Left cardiac atrium (tissue), 4 donors: ENCODE results near the gene FAM186B. TPM values are rescaled to one million over a fixed set of nuclear protein-coding genes. Genes with fewer than 3 reads are reported as not detected.
A peak's percentile ranks its signal among the peaks of the same experiment; 100 is the strongest.
"Not testable (repeated sequence)": the region's sequence is repeated elsewhere in the genome, so short reads cannot be mapped to it uniquely, and the experiment has no call there.

Experiments
- ATAC-seq, 2 donors: fragments of 200-7000 bp; cut with Tn5 transposase; one replicate each; pipeline ENCODE4 v1.9.1; 2020; ENCODE audit warnings: mild to moderate bottlenecking in 2 of 2, moderate library complexity in 2 of 2
- DNase-seq: peaks from one replicate; pipeline ENCODE4 v3.0.0-alpha.2; 2020
- intact Hi-C, 2 donors: fragments of 100-400 bp; cut with DNase I; formaldehyde crosslinking; loops; one replicate each; pipeline versions ENCODE4 v1.14.1 to v1.15.1; 2022 to 2023
- long read RNA-seq: library from polyadenylated mRNA; unstranded; transcript quantifications from one replicate; pipeline ENCODE4 v2.0.0, GENCODE V29; 2021
- total RNA-seq, 2 donors: library from RNA; stranded (reverse); fragmentation: NEBNext Ultra II Directional; extraction: Animal tissue kit (Norgen Biotek cat#: 25700); gene quantifications; one replicate each; pipeline ENCODE4 v1.2.1, GENCODE V29; 2021
- donor health status: DM: no; HTN: yes; CAD: no.
- donor health status: DM: no; HTN: yes; CAD: no; lungs with severe emphysema.
- donor health status: DM: yes; HTN: yes; CAD: no.
- donor health status: Dilated cardiomyopathy.

The FAM186B gene
- under 1 TPM; 0.29 to 0.31 TPM for total RNA-seq
- long read RNA-seq, partial matches to known transcripts: 0 of 1 reads
- long read RNA-seq, other reads (novel, unspliced or antisense): 1 of 1 reads

- ATAC-seq, intact Hi-C loops, DNase-seq: not testable (repeated sequence)
These were observed at the start of gene FAM186B for GRCh38 chr12:49605539-49605938. Gene FAM186B, minus strand, starts transcription at chr12:49605639. Its CDS starts 162 bp downstream, at chr12:49605477.

GRCh38 chr12:49654715-49655114 is 49.3 kb upstream of the FAM186B start:
- DNase-seq (no peak), ATAC-seq (no peak)
- intact Hi-C loops: no loop called here

GRCh38 chr12:49652921-49653520 is 47.6 kb upstream of the FAM186B start:
- intact Hi-C loops: no loop called here
- ATAC-seq (no peak), DNase-seq (no peak)

GRCh38 chr12:49651855-49652254 is 46.4 kb upstream of the FAM186B start:
- ATAC-seq (no peak), DNase-seq (no peak)
- intact Hi-C loops: no loop called here

GRCh38 chr12:49649892-49650291 is 44.5 kb upstream of the FAM186B start:
- intact Hi-C loops: no loop called here
- no peak for DNase-seq
- no peak for ATAC-seq

GRCh38 chr12:49649445-49649844 is 44.0 kb upstream of the FAM186B start:
- no peak for ATAC-seq
- DNase-seq: no peak
- intact Hi-C loops: no loop called here

GRCh38 chr12:49648712-49649003 is 43.2 kb upstream of the FAM186B start:
- ATAC-seq (no peak), DNase-seq (no peak)
- intact Hi-C loops: no loop called here

GRCh38 chr12:49647827-49648711 is 42.6 kb upstream of the FAM186B start:
- no peak for DNase-seq
- no peak for ATAC-seq
- intact Hi-C loops: no loop called here

- intact Hi-C loops: no loop called here
- DNase-seq: peak; percentile 56
- ATAC-seq: peak; percentile 19 to 30
These were observed 41.6 kb upstream of the FAM186B start for GRCh38 chr12:49646871-49647654.

GRCh38 chr12:49646331-49646830 is 40.9 kb upstream of the FAM186B start:
- ATAC-seq: no peak
- intact Hi-C loops: no loop called here

GRCh38 chr12:49645146-49646039 is 40.0 kb upstream of the FAM186B start:
- no peak for ATAC-seq
- intact Hi-C loops: loop anchor here in 1 of 2 donors (2.0 kb wide), 1 partner anchor 61 kb away; the partner anchor contains the start of gene FMNL3
- DNase-seq: no peak

More at GRCh38 chr12:49646331-49646830, 40.9 kb upstream of the FAM186B start:
- no peak for DNase-seq

- intact Hi-C loops: loop anchor here (1.0 to 2.0 kb wide), 2 partner anchors 62 to 63 kb away; partner anchors contain the start of gene FMNL3 (in 2 of the 2)
- peak; percentile 71 to 85 for ATAC-seq
- DNase-seq: peak; percentile 84
These were observed 39.2 kb upstream of the FAM186B start for GRCh38 chr12:49644620-49644994.

GRCh38 chr12:49643961-49644619 is 38.7 kb upstream of the FAM186B start:
- ATAC-seq (peak; percentile 2 to 14), DNase-seq (no peak)
- intact Hi-C loops: loop anchor here (1.0 to 2.0 kb wide), 2 partner anchors 63 kb away; partner anchors contain the start of gene FMNL3 (in 2 of the 2)

GRCh38 chr12:49643135-49643534 is 37.7 kb upstream of the FAM186B start:
- DNase-seq: no peak
- no peak for ATAC-seq
- intact Hi-C loops: no loop called here

- intact Hi-C loops: no loop called here
- DNase-seq (no peak), ATAC-seq (no peak)
These were observed 36.9 kb upstream of the FAM186B start for GRCh38 chr12:49642370-49642802.

- DNase-seq: no peak
- no peak for ATAC-seq
- intact Hi-C loops: no loop called here
These were observed 36.4 kb upstream of the FAM186B start for GRCh38 chr12:49641748-49642369.

- DNase-seq (no peak), ATAC-seq (peak; percentile 74 to 80)
- intact Hi-C loops: no loop called here
These were observed 31.7 kb upstream of the FAM186B start for GRCh38 chr12:49636979-49637755.
